Upper lobe of left lung (tissue), 6 donors: ENCODE data around the gene IL20RB. TPM values are rescaled to one million over a fixed set of nuclear protein-coding genes. Genes with fewer than 3 reads are reported as not detected.

Experiments used
- ATAC-seq, 2 donors: fragments of 200-7000 bp; cut with Tn5 transposase; one replicate each; pipeline ENCODE4 v1.9.1; 2022; ENCODE audit warnings: mild to moderate bottlenecking in 2 of 2, moderate library complexity in 2 of 2; ENCODE audit not compliant: low FRiP score in 2 of 2
- DNase-seq, 2 donors: peaks; one replicate each; pipeline ENCODE4 v3.0.0-alpha.2; 2019 to 2020
- H3K27ac ChIP-seq, 4 donors: fragments of 200-600 bp; sonication (generic); one replicate each; pipeline ENCODE4 v1.5.1; 2016 to 2019
- H3K27me3 ChIP-seq, 4 donors: fragments of 200-600 bp; sonication (generic); one replicate each; pipeline ENCODE4 v1.5.1; 2017 to 2019
- H3K36me3 ChIP-seq, 4 donors: fragments of 200-600 bp; sonication (generic); one replicate each; pipeline ENCODE4 v1.5.1; 2016 to 2019
- H3K4me1 ChIP-seq, 4 donors: fragments of 200-600 bp; sonication (generic); one replicate each; pipeline ENCODE4 v1.5.1; 2018 to 2019
- H3K4me3 ChIP-seq, 4 donors: fragments of 200-600 bp; sonication (generic); one replicate each; pipeline ENCODE4 v1.5.1; 2017 to 2019; ENCODE audit warnings: mild to moderate bottlenecking in 2 of 4, moderate library complexity in 1 of 4
- H3K9me3 ChIP-seq, 4 donors: fragments of 200-600 bp; sonication (generic); one replicate each; pipeline ENCODE4 v1.5.1; 2018 to 2019
- CTCF ChIP-seq, 6 experiments: fragments of 450-650 bp in 4 of 6; fragments of 200-600 bp in 2 of 6; sonication (generic) in 2 of 6; IDR thresholded peaks; one replicate each; pipeline ENCODE4 v1.5.1; 2016 to 2019; ENCODE audit warnings: antibody characterized with exemption in 6 of 6
- EP300 ChIP-seq, 4 donors: sonication (generic); formaldehyde crosslinking; IDR thresholded peaks; one replicate each; pipeline ENCODE4 v1.5.1; 2017; ENCODE audit warnings: antibody characterized with exemption in 4 of 4, control low read depth in 2 of 4
- POLR2A ChIP-seq, 4 donors: fragments of 450-650 bp; IDR thresholded peaks; one replicate each; pipeline ENCODE4 v1.5.1; 2016 to 2017; ENCODE audit warnings: antibody characterized with exemption in 4 of 4, mild to moderate bottlenecking in 2 of 4
- POLR2AphosphoS5 ChIP-seq, 2 donors: sonication (generic); formaldehyde crosslinking; IDR thresholded peaks; one replicate each; pipeline ENCODE4 v1.5.1; 2017; ENCODE audit warnings: antibody characterized with exemption in 2 of 2
- WGBS, 2 donors: methylation state at CpG; one replicate each; pipeline ENCODE4 v1.1.5; 2017 to 2018; 5-methylcytosine and 5-hydroxymethylcytosine counted together
- total RNA-seq, 6 donors: library from RNA; depleted of rRNA in 4 of 6; stranded (reverse); fragments of >200 nt in 4 of 6; gene quantifications; one replicate each; pipeline versions ENCODE4 v1.1.0 to v1.2.1, GENCODE V29; 2016 to 2021
- donor health status: DM: no; HTN: no; CAD: no; lungs with moderate emphysema.
- donor health status: DM: no; HTN: yes; CAD: no; lungs with severe emphysema.

IL20RB gene
- total RNA-seq, 6 donors from 2014 or later: 0.80 to 22.9 (median 1.1) TPM

- no peak overlapping the region for H3K4me3 ChIP-seq
- WGBS, 2 donors: 100% methylated on average over 1 of the region's 1 CpG
- H3K27me3 ChIP-seq: no peaks in the 10 kb centered on the region
- no peak for ATAC-seq
- peaks cover 0 to 6% (median 0%) of the 10 kb centered on the region in 4 donors for H3K36me3 ChIP-seq
- no peak overlapping the region for H3K27ac ChIP-seq
- DNase-seq: no peak
- peaks cover 4 to 26% (median 20%) of the 10 kb centered on the region in 4 donors for H3K4me1 ChIP-seq
- H3K9me3 ChIP-seq: no peaks in the 10 kb centered on the region
- TF ChIP-seq CTCF (IDR thresholded peaks at IDR 0.05) (no peak), POLR2AphosphoS5 (IDR thresholded peaks at IDR 0.05) (no peak), EP300 (IDR thresholded peaks at IDR 0.05) (no peak), POLR2A (IDR thresholded peaks at IDR 0.05) (no peak)
Observed at GRCh38 chr3:136913168-136913567, 44.6 kb upstream of the IL20RB start.

DNA sequence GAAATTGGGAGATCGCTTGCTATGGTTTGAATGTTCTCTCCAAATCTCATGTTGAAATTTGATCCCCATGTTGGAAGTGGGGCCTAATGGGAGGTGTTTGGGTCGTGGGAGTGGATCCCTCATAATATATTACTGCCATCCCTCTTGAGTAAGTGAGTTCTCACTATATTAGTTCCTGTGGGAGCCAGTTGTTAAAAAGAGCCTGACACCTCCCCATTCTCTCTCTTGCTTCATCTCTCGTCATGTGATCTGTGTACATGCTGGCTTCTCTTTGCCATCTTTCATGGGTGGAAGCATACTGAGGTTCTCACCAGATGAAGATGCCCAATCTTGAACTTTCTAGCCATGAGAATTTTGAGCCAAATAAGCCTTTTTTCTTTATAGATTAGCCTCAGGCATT is 43.0 kb upstream of the IL20RB start:
- ATAC-seq: no peak
- H3K4me1 ChIP-seq: peaks cover 12 to 25% (median 23%) of the 10 kb centered on the region in 4 donors
- peaks cover 0 to 6% (median 0%) of the 10 kb centered on the region in 4 donors for H3K36me3 ChIP-seq
- H3K27ac ChIP-seq: no peak overlapping the region
- no peak for DNase-seq
- H3K4me3 ChIP-seq: no peak overlapping the region
- WGBS, 2 donors: 80 to 86% methylated on average over 3 of the region's 3 CpGs
- no peak for TF ChIP-seq POLR2AphosphoS5 (IDR thresholded peaks at IDR 0.05)
- no peak for TF ChIP-seq CTCF (IDR thresholded peaks at IDR 0.05)
- H3K9me3 ChIP-seq: no peaks in the 10 kb centered on the region
- no peaks in the 10 kb centered on the region for H3K27me3 ChIP-seq

DNA sequence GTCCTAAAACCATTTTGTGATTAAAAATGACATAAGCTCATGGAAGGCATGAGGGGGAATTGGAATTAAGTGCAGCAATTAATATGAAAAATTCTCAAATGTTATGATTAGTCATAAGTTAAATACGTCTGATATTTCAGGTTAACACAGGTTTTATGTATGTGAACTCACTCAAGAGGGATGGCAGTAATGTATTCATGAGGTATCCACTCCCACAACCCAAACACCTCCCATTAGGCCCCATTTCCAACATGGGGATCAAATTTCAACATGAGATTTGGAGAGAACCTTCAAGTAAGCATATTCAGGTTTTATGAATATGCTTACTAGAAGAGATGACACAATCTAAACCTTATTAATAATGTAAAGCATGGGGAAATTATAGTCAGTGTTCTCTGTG is 41.6 kb upstream of the IL20RB start:
- TF ChIP-seq EP300 (IDR thresholded peaks at IDR 0.05) (no peak), POLR2AphosphoS5 (IDR thresholded peaks at IDR 0.05) (no peak), POLR2A (IDR thresholded peaks at IDR 0.05) (no peak), CTCF (IDR thresholded peaks at IDR 0.05) (no peak)
- no peak overlapping the region for H3K4me3 ChIP-seq
- WGBS, 2 donors: 85 to 97% methylated on average over 1 of the region's 1 CpG
- no peaks in the 10 kb centered on the region for H3K27me3 ChIP-seq
- H3K9me3 ChIP-seq: no peaks in the 10 kb centered on the region
- no peak for ATAC-seq
- no peak overlapping the region for H3K27ac ChIP-seq
- H3K4me1 ChIP-seq: peaks cover 12 to 18% (median 17%) of the 10 kb centered on the region in 4 donors
- no peak for DNase-seq
- peaks cover 0 to 6% (median 0%) of the 10 kb centered on the region in 4 donors for H3K36me3 ChIP-seq

GRCh38 chr3:136919799-136920580 is 37.8 kb upstream of the IL20RB start:
- H3K9me3 ChIP-seq: no peaks in the 10 kb centered on the region
- H3K27ac ChIP-seq: peak overlapping the region in 2 of 4 donors; percentile 40 to 70
- H3K27me3 ChIP-seq: no peaks in the 10 kb centered on the region
- H3K36me3 ChIP-seq: no peaks in the 10 kb centered on the region
- 41 to 44% methylated on average over 1 of the region's 1 CpG for WGBS, 2 donors
- H3K4me1 ChIP-seq: peaks cover 11 to 24% (median 16%) of the 10 kb centered on the region in 4 donors
- no peak for TF ChIP-seq CTCF (IDR thresholded peaks at IDR 0.05)
- peak in 1 of 4 donors; percentile 43 for TF ChIP-seq EP300 (IDR thresholded peaks at IDR 0.05)
- no peak for ATAC-seq
- DNase-seq: no peak
- H3K4me3 ChIP-seq: no peak overlapping the region
